Breast epithelium (tissue), 3 donors: Measurements from ENCODE around the gene CCNE1.

Experiments used
- CTCF ChIP-seq, 3 donors: fragments of 450-650 bp; IDR thresholded peaks; one replicate each; pipeline ENCODE4 v1.5.1; 2016 to 2017; ENCODE audit warnings: antibody characterized with exemption in 3 of 3, mild to moderate bottlenecking in 3 of 3, moderate library complexity in 3 of 3
- POLR2A ChIP-seq: fragments of 450-650 bp; IDR thresholded peaks from one replicate; pipeline ENCODE4 v1.6.1; 2016; ENCODE audit warnings: antibody characterized with exemption, mild to moderate bottlenecking, moderate library complexity
- POLR2AphosphoS5 ChIP-seq, 3 donors: sonication (generic); formaldehyde crosslinking; IDR thresholded peaks; one replicate each; pipeline ENCODE4 v1.6.1; 2017; ENCODE audit warnings: antibody characterized with exemption in 3 of 3

DNA sequence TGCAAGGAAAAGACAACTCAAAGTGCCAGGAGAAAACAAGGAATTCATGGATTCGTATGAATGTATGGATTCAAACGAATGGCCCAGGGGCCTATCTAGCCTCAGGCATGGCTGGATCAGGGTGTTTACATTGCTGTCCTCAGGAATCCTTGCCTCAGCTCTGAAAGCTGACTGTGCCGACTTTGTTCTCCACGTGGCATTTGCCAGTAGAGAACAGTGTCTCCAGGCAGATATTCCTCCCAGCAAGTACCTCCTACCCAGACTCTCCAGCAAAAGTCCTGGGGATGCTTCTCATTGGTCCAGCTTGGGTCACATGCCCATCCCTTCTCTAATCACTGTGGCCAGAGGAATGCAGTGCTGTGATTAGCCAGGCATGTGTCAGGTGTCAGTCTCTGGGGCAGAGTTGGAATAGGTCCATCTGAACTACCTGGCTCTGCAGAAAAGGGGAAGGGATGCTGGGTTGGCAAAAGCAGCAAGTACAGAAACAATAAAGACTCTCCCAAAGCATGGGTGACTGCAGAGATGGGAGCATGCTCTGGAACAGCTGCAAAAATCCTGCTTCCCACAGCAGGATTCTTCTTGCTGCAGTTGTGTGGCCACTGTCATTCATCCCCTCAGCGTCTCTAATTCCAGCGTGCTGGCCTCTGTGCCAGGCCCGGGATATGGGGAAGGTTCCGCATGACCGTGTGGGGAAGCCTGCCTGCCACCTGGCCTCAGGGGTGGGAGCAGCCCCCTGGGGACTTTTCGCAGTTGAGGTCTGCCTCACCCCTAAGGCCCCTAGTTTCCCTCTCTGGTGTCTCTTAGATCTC, 30.0 kb downstream of the CCNE1 start:
- no peak for TF ChIP-seq CTCF (IDR thresholded peaks at IDR 0.05)
- no peak for TF ChIP-seq POLR2A
- TF ChIP-seq POLR2AphosphoS5 (IDR thresholded peaks at IDR 0.05): no peak
